Fibroblast of lung (primary cell): ENCODE measurements around the gene SERPINB7. TPM values are rescaled to one million over a fixed set of nuclear protein-coding genes. Genes with fewer than 3 reads are reported as not detected.

Experiments used
- DNase-seq, 2 donors: peaks; one replicate each; pipeline versions ENCODE4 v3.0.0 to v3.0.0-alpha.2; 2010; ENCODE audit warnings: low read depth in 2 of 2
- H2AFZ ChIP-seq: 2 replicates; pipeline ENCODE4 v1.5.1; 2012; ENCODE audit warnings: low read length, control low read depth, inconsistent platforms
- H3K27ac ChIP-seq: 2 replicates; pipeline ENCODE4 v1.5.1; 2011; ENCODE audit warnings: low read length, control low read depth; ENCODE audit not compliant: insufficient read depth
- H3K27me3 ChIP-seq: 2 replicates; pipeline ENCODE4 v1.5.1; 2011; ENCODE audit warnings: mild to moderate bottlenecking, low read length; ENCODE audit not compliant: control insufficient read depth, insufficient read depth
- H3K36me3 ChIP-seq: 2 replicates; pipeline ENCODE4 v1.5.1; 2011; ENCODE audit warnings: low read length; ENCODE audit not compliant: control insufficient read depth, insufficient read depth
- H3K4me1 ChIP-seq: 2 replicates; pipeline ENCODE4 v1.5.1; 2011; ENCODE audit warnings: low read length; ENCODE audit not compliant: control insufficient read depth, insufficient read depth; ENCODE audit errors: extremely low read depth
- H3K4me2 ChIP-seq: 2 replicates; pipeline ENCODE4 v1.5.1; 2011; ENCODE audit warnings: low read length, control low read depth; ENCODE audit not compliant: insufficient read depth; ENCODE audit errors: extremely low read depth
- H3K4me3 ChIP-seq, 4 experiments: fragments of 200-600 bp in 1 of 4; sonication (generic) in 1 of 4; replicated peaks in 1 of 4; 2 replicates each; pipeline ENCODE4 v1.5.1; 2011 to 2016; ENCODE audit warnings: low read length in 4 of 4, low read depth in 3 of 4, mild to moderate bottlenecking in 3 of 4, control low read depth in 2 of 4, inconsistent platforms in 1 of 4, mixed read lengths in 1 of 4; ENCODE audit not compliant: insufficient read depth in 1 of 4; ENCODE audit errors: control extremely low read depth in 1 of 4
- H3K79me2 ChIP-seq: 2 replicates; pipeline ENCODE4 v1.5.1; 2012; ENCODE audit warnings: mild to moderate bottlenecking, low read length, inconsistent platforms; ENCODE audit not compliant: control insufficient read depth, insufficient read depth
- H3K9ac ChIP-seq: 2 replicates; pipeline ENCODE4 v1.5.1; 2011; ENCODE audit warnings: mild to moderate bottlenecking, low read length, control low read depth; ENCODE audit not compliant: insufficient read depth
- H3K9me3 ChIP-seq: 2 replicates; pipeline ENCODE4 v1.5.1; 2012; ENCODE audit warnings: low read depth, low read length; ENCODE audit not compliant: control insufficient read depth, insufficient read depth
- H4K20me1 ChIP-seq: 2 replicates; pipeline ENCODE4 v1.5.1; 2011; ENCODE audit warnings: low read length; ENCODE audit not compliant: control insufficient read depth, insufficient read depth; ENCODE audit errors: extremely low read depth
- CTCF ChIP-seq, 2 donors: IDR thresholded peaks in 1 of 2; conservative IDR thresholded peaks in 1 of 2; 1 replicate in 1 of 2; 2 replicates in 1 of 2; pipeline ENCODE4 v1.5.1; 2011 to 2012; ENCODE audit warnings: low read length in 2 of 2, control low read depth in 1 of 2, inconsistent platforms in 1 of 2, low read depth in 1 of 2, mild to moderate bottlenecking in 1 of 2
- EZH2 ChIP-seq: IDR thresholded peaks from 2 replicates; pipeline ENCODE4 v1.5.1; 2012; ENCODE audit warnings: low read length, control low read depth, mild to moderate bottlenecking; ENCODE audit errors: missing control alignments
- polyA plus RNA-seq, 2 donors: library from polyadenylated mRNA; depleted of rRNA in 1 of 2; stranded (reverse) in 1 of 2; unstranded in 1 of 2; fragments of >200 nt; gene quantifications; 2 replicates each; pipeline ENCODE4 v1.2.1, GENCODE V29; 2011 to 2012; ENCODE audit warnings: missing spikeins in 1 of 2
- total RNA-seq: library from RNA; depleted of rRNA; stranded (reverse); fragments of >200 nt; gene quantifications from 2 replicates; pipeline ENCODE4 v1.2.1, GENCODE V29; 2014

Gene SERPINB7
- total and polyA plus RNA-seq, 2 donors (not counting 1 experiment from before 2014, with no cell fraction given) = 3.0 to 6.7 TPM

GRCh38 chr18:63788447-63789096 is 13.4 kb downstream of the SERPINB7 start:
- Histone ChIP-seq H3K4me2 (no peak overlapping the region), H4K20me1 (no peaks in the 10 kb centered on the region), H2AFZ (peak overlapping the region; percentile 1), H3K27me3 (no peaks in the 10 kb centered on the region), H3K9ac (no peak overlapping the region), H3K9me3 (no peaks in the 10 kb centered on the region), H3K36me3 (no peaks in the 10 kb centered on the region), H3K27ac (no peak overlapping the region), H3K79me2 (no peaks in the 10 kb centered on the region), H3K4me3 (no peak overlapping the region), H3K4me1 (no peaks in the 10 kb centered on the region)
- TF ChIP-seq EZH2 (no peak), CTCF (conservative IDR thresholded peaks at IDR 0.05 in 1 of 2, IDR thresholded peaks at IDR 0.05 in 1 of 2; ENCODE audit: low read depth in 1 of 2, low read length in 2 of 2) (no peak)
- DNase-seq = peak; percentile 79 to 94

- Histone ChIP-seq H3K9ac (no peak overlapping the region), H2AFZ (no peak overlapping the region), H3K27ac (no peak overlapping the region), H3K9me3 (no peaks in the 10 kb centered on the region), H3K4me1 (no peaks in the 10 kb centered on the region), H3K27me3 (no peaks in the 10 kb centered on the region), H3K36me3 (no peaks in the 10 kb centered on the region), H4K20me1 (no peaks in the 10 kb centered on the region), H3K4me2 (no peak overlapping the region), H3K4me3 (no peak overlapping the region), H3K79me2 (no peaks in the 10 kb centered on the region)
- DNase-seq = no peak
- no peak for TF ChIP-seq EZH2
- TF ChIP-seq CTCF (conservative IDR thresholded peaks at IDR 0.05 in 1 of 2, IDR thresholded peaks at IDR 0.05 in 1 of 2; ENCODE audit: low read depth in 1 of 2, low read length in 2 of 2) = no peak
Observed at GRCh38 chr18:63789327-63789726, 14.1 kb downstream of the SERPINB7 start.

- no peaks in the 10 kb centered on the region for H4K20me1 ChIP-seq
- no peak for DNase-seq
- no peak overlapping the region for H2AFZ ChIP-seq
- H3K27ac ChIP-seq = no peak overlapping the region
- TF ChIP-seq EZH2 (no peak), CTCF (conservative IDR thresholded peaks at IDR 0.05 in 1 of 2, IDR thresholded peaks at IDR 0.05 in 1 of 2; ENCODE audit: low read depth in 1 of 2, low read length in 2 of 2) (no peak)
- H3K27me3 ChIP-seq = no peaks in the 10 kb centered on the region
- H3K4me1 ChIP-seq = no peaks in the 10 kb centered on the region
- H3K9me3 ChIP-seq = no peaks in the 10 kb centered on the region
- H3K4me2 ChIP-seq = no peak overlapping the region
- no peak overlapping the region for H3K9ac ChIP-seq
- no peaks in the 10 kb centered on the region for H3K79me2 ChIP-seq
- H3K4me3 ChIP-seq = no peak overlapping the region
- H3K36me3 ChIP-seq = no peaks in the 10 kb centered on the region
Observed at GRCh38 chr18:63795606-63796005, 20.4 kb downstream of the SERPINB7 start.
